Fibroblast of skin of right biceps (primary cell): ENCODE data around the gene AOC2.
"Not testable (repeated sequence)": the region's sequence is repeated elsewhere in the genome, so short reads cannot be mapped to it uniquely, and the experiment has no call there.

ENCODE experiments used
- DNase-seq: peaks from one replicate; pipeline ENCODE4 v3.0.0-alpha.2; 2013

The AOC2 gene

DNA sequence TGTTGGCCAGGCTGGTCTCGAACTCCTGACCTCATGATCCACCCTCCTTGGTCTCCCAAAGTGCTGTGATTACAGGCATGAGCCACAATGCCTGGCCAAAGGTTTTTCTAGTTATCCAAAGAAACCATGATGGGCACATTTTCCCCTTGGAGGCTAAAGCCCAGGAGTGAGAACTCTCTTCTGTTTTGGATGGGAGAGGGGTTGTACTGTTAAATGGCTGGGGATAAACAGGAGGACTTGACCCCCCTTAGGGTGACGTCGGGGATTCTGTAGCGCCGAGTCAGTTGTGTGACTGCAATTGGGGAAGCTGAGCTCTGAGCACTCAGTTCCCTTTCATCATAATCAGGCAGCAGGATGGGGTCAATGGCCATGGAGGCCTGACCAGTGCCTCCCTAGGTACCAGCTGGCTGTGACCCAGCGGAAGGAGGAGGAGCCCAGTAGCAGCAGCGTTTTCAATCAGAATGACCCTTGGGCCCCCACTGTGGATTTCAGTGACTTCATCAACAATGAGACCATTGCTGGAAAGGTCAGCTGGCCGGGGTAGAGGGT lies 10.7 kb downstream of the AOC2 start:
- no peak for DNase-seq

DNA sequence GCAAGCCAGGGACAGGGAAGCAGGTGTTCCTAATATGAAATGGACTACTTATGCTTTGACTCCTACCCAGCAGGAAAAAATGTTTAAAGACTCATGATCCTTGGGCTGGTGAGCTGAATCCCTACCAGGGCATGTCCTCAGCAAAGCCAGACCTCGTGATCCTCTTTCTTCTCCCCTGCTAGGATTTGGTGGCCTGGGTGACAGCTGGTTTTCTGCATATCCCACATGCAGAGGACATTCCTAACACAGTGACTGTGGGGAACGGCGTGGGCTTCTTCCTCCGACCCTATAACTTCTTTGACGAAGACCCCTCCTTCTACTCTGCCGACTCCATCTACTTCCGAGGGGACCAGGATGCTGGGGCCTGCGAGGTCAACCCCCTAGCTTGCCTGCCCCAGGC lies 11.7 kb downstream of the AOC2 start:
- not testable (repeated sequence) for DNase-seq

DNA sequence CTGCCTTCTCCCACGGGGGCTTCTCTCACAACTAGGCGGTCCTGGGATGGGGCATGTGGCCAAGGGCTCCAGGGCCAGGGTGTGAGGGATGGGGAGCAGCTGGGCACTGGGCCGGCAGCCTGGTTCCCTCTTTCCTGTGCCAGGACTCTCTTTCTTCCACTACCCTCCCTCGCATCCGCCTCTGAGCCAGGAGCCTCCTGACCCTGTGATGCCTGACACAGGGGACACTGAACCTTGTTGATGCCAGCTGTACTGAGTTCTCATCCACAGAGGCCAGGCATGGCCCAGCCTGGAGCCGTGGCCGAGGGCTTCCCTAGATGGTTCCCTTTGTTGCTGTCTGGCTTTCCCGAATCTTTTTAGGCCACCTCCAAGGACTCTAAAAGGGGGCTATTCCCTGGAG lies 12.1 kb downstream of the AOC2 start:
- DNase-seq: not testable (repeated sequence)

DNA sequence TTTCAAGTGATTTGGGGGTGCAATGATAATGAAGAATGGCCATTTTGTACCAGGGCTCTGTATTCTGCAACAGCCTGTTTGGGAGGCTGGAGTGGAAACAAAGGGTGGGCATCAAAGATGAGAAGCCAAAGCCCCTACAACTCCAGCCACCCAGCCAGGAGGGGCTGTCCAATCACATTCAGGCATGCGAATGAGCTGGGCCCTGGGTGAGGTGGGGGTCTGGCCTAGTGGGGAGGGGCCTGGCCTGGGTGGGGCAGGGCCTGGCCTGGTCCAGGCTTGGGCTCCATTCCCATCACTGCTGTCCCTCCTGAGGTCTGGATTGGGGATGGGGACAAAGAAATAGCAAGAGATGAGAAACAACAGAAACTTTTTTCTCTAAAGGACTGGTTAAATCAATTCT lies 13.0 kb downstream of the AOC2 start:
- no peak for DNase-seq

DNA sequence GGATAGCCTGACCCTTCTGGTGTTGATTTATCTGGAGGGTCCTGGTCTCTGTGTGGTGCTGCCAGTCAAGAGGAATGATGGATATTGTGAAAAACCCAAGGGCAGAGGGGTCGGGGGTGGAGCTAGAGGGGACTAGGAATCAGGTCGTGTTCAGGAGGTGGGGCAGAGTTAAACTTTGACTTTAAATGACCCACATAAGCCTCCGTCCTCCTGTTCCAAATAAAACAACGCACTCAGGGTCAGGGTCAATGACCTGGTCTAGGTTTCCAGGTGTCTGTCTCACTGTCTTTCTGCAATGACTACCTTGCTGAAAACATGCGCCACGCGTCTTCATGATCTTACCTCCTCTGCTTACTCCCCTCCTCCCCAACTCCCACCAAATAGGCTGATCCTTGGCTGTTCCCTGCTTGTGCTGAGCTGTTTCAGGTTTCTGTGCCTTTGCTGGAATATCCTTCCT lies 21.3 kb downstream of the AOC2 start:
- DNase-seq: no peak

DNA sequence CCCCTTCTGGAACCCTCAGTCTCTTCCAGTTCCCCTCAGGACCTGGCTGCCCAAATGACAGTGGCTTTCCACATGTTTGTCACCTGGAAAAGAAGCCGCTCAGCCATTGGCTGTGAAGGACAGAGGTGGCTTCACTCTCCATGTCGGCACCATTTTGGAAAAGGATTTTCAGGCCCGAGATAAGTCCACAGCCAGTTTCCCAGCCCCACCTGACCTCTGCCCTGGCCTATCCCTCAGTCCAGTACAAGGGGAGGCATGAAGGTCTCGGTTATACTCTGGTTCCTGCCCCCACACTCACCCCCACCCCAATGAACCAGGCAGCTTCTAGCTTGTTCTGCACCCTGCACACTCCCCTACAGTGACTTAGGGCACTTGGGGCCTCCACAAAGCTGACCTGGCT lies 21.8 kb downstream of the AOC2 start:
- no peak for DNase-seq

DNA sequence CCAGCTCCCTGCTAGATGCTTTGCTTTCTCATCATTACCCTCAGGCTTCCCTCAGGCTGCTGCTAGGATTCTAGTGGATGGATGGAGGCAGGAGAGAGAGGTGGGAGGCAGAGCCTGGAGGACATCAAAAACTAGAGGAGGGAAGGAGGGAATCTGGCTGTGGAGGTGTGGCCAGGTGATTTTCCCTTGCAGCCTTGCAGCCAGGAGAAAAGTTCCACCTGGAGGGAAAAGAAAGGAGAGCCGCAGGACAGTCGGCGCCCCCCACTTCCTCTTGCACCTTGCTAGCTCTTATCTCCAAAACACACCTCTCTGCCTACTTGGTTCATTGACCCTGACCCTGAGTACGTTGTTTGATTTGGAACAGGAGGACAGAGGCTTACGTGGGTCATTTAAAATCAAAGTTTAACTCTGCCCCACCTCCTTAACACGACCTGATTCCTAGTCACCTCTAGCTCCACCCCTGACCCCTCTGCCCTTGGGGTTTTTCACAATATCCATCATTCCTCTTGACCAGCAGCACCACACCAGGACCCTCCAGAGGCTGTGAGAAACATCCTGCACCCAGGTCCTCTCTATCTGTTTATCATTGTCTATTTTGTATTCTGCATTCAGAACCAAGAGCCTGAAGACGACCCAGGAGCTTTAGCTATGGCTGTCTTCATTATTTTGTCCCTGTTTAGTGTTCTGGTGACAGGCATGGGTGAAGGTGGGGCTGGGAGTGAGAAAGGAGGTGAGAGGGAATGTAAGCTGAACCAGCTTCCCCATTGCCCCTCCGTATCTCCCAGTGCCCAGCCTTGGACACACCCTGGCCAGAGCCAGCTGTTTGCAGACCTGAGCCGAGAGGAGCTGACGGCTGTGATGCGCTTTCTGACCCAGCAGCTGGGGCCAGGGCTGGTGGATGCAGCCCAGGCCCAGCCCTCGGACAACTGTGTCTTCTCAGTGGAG lies 22.5 kb downstream of the AOC2 start:
- DNase-seq: no peak

DNA sequence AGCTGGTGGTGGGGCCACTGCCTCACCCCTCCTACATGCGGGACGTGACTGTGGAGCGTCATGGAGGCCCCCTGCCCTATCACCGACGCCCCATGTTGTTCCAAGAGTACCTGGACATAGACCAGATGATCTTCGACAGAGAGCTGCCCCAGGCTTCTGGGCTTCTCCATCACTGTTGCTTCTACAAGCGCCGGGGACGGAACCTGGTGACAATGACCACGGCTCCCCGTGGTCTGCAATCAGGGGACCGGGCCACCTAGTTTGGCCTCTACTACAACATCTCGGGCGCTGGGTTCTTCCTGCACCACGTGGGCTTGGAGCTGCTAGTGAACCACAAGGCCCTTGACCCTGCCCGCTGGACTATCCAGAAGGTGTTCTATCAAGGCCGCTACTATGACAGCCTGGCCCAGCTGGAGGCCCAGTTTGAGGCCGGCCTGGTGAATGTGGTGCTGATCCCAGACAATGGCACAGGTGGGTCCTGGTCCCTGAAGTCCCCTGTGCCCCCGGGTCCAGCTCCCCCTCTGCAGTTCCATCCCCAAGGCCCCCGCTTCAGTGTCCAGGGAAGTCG lies 23.4 kb downstream of the AOC2 start:
- DNase-seq: not testable (repeated sequence)

DNA sequence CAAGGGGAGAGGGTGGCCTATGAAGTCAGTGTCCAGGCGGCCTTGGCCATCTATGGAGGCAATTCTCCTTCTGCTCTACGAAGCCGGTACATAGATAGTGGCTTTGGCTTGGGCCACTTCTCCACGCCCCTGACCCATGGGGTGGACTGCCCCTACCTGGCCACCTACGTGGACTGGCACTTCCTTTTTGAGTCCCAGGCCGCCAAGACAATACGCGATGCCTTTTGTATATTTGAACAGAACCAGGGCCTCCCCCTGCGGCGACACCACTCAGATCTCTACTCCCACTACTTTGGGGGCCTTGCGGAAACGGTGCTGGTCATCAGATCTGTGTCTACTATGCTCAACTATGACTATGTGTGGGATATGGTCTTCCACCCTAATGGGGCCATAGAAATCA lies 24.0 kb downstream of the AOC2 start:
- no peak for DNase-seq

DNA sequence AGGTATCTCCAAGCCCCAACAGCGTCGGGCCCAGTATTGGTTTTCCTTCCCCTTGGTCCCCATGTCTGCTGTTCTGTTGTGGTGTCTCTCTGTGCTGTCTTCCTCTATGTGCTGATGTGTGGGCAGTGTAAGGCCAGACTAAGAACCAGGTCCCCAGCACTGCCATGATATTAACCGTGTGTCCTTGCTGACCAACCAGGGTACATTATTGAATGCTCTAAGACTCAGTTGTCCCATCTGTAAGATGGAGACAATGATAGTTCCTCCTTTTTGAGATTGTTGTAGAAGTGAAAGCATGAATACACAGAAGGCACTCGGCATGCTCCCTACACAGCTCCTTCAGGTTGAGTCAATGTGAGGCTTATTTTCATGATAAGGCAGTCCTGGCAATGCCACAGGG lies 27.3 kb downstream of the AOC2 start:
- DNase-seq: no peak

DNA sequence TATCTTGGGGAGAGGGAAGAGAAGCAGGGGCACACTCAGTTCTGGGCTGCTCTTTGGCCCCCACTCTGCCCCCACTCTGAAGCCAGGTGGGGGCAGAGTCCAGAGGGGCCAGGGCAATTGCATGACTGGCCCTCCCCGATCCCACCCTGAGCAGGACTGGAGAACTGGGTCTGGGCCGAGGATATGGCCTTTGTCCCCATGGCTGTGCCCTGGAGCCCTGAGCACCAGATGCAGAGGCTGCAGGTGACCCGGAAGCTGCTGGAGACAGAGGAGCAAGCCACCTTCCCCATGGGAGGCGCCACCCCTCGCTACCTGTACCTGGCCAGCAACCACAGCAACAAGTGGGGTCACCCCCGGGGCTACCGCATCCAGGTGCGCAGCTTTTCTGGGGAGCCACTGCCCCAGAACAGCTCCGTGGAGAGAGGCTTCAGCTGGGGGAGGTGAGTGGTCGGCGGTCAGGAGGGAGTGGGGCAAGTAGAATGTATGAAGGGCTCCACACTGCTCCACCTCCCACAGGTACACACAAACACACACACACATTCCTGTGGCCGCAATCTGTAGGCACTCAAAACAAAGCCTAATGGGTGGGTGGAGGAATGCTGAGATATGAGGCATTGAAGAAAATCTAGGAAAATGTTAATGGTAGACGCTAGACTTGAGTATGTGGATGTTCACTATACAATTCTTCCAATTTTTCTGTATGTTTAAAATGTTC lies 28.0 kb downstream of the AOC2 start:
- no peak for DNase-seq

DNA sequence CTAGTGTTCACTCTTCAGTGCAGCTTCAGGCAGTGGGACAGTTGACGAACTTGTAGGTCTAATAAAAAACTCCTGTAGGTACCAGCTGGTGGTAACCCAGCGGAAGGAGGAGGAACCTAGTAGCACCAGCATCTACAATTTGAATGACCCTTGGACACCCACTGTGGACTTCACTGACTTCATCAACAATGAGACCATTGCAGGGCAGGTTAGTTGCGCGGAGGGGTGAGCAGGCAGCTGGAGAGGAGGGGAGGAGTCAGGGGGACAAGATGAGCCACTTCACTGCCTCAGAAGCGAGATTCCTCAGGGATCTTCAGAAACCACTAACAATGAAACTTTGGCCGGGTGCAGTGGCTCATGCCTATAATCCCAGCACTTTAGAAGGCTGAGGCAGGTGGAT lies 28.9 kb downstream of the AOC2 start:
- DNase-seq: no peak

DNA sequence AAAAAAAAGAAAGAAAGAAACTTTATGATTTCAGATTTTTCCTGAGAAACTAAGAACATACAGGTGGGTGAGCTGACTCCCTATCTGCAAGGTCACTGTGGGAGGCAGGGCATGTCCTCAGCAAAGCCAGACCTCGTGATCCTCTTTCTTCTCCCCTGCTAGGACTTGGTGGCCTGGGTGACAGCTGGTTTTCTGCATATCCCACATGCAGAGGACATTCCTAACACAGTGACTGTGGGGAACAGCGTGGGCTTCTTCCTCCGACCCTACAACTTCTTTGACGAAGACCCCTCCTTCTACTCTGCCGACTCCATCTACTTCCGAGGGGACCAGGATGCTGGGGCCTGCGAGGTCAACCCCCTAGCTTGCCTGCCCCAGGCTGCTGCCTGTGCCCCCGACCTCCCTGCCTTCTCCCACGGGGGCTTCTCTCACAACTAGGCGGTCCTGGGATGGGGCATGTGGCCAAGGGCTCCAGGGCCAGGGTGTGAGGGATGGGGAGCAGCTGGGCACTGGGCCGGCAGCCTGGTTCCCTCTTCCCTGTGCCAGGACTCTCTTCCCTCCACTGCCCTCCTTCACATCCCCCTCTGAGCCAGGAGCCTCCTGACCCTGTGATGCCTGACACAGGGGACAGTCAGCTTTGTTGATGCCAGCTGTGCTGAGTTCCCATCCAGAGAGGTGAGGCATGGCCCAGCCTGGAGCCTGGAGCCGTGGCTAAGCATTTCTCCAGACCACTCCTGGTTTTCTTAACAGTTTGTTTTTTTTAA lies 29.7 kb downstream of the AOC2 start:
- DNase-seq: not testable (repeated sequence)

DNA sequence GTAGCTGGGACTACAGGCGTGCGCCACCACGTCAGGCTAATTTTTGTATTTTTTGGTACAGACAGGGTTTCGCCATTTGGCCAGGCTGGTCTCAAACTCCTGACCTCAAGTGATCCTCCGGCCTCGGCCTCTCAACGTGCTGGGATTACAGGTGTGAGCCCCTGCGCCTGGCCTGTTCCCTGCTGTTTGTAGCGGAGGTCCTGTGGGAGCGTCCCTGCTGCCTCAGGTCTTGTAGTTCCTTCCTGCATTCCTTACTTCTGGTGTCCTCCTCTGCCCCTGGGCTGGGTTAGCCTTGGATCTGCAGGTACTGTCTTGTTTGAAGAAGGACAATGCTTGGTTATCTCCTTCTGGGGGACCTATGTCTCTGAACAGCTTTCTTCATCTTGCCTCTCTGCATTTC lies 32.7 kb downstream of the AOC2 start:
- no peak for DNase-seq

DNA sequence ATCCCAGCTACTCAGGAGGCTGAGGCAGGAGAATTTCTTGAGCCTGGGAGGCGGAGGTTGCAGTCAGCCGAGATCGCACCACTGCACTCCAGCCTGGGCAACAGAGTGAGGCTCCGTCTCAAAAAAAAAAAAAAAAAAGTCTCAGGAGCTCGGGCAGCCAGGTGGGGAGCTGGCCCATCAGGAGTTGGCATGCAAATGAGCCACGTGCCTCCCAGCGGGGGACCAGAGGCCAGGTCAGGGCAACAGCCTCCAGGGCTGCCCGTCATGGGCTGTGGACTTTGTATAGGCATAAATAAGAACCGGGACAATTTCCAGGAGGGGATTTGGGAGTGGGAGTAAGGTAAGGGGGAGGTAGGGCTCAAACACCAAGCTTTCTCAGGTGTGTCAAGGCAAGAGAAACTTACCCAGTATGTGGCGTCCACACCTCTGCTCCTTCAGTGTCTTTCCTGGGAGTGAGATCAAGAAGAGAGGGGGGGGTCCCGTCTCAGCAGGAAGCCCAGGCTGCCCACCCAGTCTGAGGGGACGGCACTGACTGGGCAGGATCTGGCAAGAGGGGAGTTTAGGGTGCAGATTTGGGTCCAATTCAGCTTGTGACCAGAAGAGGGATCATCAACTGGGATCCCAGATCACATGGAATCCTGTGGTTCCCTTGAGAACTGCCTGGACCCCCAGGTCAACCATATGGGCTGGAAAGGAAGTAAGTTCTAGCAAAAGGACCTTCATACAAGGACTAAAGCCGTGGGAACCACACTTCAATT lies 33.9 kb downstream of the AOC2 start:
- DNase-seq: no peak

DNA sequence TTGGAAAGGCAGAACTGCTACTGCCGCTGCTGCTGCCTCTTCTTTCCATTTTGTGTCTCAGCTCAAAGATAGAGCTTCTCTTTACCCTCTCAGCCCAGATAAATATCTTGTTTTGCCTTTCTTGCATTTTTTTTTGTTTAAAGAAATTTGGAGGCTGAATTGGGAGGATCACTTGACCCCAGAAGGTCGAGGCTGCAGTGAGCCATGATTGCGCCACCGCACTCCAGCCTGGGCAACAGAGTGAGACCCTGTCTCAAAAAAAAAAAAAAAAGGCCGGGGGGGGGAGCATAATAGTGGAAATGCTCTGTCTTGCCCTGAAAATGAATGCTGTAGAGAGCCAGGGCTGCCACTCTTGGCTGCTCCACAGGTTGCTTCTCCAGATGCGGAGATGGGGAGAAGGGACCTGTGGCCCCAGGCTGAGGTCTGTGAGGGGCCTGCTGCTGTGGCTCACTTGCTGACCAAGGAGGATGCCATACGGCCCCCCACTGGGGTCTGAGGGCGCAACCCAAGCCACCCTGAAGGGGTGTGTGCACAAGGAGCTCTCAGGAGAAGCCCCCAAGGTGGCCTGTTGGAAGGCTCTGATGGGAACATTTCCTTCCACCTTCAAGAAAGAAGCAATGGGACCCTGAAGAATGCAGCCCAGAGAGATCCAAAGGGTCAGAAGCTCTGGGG lies 34.7 kb downstream of the AOC2 start:
- no peak for DNase-seq

DNA sequence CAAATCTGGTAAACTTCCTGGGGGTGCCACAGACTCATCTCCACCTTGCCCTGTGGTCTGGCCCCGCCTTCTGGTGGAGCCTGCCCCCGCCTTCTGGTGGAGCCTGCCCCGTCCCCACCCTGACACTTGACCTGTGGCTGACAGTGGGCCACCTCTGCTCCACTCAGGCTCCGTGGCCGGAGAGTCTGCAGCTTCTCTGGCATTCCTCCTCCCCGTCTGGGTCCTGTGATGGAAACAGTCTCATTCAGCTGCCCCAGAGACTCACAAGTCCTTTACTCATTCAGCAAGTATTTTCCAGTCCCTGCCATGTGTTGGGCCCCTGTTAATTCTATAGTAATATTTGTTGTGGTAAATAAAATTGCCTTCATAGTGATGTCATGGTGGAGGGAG lies 35.2 kb downstream of the AOC2 start:
- peak; percentile 25 for DNase-seq

DNA sequence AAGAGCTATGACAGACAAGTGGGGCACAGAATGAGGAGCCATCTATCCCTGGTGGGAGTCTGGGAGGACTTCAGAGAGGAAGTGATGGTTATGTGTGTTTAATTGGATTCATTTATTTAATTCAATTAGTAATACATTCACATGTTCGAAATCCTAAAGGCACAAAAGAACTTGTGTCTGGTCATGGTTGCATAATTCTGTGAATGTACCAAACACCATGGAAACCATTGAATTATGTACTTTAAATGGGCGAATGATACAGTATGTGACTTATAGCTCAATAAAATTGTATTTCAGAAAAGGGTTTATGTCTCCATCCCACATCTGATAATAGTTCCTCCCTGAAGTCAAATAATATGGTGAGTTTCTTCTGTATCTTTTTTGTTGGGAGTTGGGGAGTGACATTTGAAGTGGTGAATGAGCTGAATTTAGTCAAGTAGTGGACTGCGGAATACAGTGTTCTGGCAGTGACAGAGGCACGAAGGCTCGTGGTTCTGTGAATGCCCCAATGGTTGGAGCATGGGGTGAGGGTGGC lies 36.5 kb downstream of the AOC2 start:
- no peak for DNase-seq

DNA sequence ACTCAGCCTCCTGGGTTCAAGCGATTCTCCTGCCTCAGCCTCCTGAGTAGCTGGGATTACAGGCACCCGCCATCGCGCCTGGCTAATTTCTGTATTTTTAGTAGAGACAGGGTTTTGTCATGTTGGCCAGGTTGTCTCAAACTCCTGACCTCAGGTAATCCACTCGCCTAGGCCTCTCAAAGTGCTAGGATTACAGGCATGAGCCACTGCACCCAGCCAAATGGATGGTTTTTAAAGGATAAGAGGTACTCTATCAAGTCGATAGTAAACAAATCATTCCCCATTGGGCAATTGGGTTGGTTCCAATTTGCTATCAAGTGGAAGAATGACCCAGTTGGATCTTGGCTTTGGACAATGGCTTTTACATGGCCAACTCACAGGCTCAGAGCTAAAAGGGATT lies 37.3 kb downstream of the AOC2 start:
- not testable (repeated sequence) for DNase-seq

DNA sequence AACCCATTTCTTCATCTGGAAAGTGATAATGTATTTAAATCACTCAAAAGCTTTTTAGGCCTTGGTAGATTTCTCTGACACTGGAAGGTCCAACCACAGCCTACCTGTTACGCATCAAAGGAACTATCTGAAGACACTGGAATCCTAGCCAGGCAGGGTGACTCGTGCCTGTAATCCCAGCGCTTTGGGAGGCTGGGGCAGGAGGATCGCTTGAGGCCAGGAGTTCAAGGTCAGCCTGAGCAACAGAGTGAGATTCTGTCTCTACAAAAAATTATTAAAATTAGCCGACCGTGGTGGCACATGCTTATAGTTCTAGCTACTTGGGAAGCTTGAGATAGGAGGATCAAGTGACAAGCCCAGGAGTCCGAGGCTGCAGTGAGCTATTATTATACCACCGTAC lies 37.8 kb downstream of the AOC2 start:
- no peak for DNase-seq
